Measurements from ENCODE around the gene FBF1.

Gene FBF1

GRCh38 chr17:75864448-75864871, 76.4 kb downstream of the FBF1 start:
- peak; percentile 75 for DNase-seq (ENCODE audit: extremely low read depth, low read depth)
- no peak for TF ChIP-seq CTCF (IDR thresholded peaks at IDR 0.05; ENCODE audit: low read depth, low read length)

GRCh38 chr17:75861927-75862317, 78.9 kb downstream of the FBF1 start:
- no peak for DNase-seq (ENCODE audit: extremely low read depth, low read depth)
- no peak for TF ChIP-seq CTCF (IDR thresholded peaks at IDR 0.05; ENCODE audit: low read depth, low read length)

Data from AG09319 (cell line).